Measurements from ENCODE around the gene GREB1.

The GREB1 gene

DNA sequence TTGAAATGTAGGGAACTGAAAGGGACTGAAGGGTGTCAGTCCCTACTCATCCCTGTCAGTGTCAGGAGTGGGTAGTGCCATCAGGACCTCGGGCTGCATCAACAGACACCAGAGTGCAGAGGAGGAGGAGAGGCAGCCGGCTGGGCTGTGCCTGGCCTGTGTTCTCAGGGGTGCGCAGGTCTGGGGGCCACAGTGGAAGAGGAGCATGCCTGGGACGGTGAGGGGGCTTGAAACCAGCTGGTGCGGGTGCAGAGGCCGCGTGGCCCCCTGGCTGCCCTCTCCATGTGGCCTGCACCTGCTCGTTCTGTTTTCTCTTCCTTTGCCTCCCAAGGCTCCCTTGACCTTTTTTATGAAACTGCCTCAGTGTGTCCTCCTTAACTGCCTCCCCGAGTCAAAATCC is 94.8 kb downstream of the GREB1 start:
- no peak for DNase-seq (ENCODE audit: extremely low spot score, insufficient read length, low read depth)
- FAIRE-seq, result no peak

DNA sequence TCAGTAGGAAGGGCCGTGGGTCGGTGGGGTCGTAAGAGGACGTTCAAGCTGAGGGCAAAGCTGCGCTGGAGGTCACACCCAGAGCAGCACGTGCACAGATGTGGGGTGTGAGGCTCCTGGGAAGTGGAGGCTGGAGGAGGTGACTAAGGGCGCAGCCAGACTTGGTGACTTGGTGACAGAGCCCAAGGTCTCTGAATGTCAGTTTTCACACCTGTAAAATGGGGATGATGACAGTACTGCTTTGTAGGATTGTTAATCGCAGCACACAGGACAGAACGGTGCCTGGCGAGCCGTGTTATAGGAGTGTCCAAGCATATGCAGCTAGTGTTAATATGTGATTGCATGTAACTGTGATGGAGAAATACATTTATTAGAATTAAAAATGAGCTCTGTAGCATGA is 95.4 kb downstream of the GREB1 start:
- DNase-seq (ENCODE audit: extremely low spot score, insufficient read length, low read depth) (no peak), FAIRE-seq (no peak)

DNA sequence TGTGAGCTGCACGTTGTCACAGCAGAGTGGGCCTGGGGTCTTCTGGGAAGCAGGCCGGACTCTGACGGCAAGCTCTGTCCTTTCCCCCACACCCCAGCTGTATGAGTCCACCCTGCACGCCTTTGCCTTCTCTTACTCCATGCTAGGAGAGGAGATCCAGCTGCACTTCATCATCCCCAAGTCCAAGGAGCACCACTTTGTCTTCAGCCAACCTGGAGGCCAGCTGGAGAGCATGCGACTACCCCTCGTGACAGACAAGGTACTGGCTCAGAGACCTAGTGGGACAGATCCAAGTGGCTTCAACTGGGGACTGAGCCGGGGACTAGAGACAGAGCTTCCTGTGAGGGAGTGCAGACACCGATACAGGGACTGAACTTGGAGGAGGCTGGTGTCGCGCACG is 96.0 kb downstream of the GREB1 start:
- DNase-seq (ENCODE audit: extremely low spot score, insufficient read length, low read depth), result no peak
- FAIRE-seq, result no peak

GRCh38 chr2:11630855-11631254 is 97.0 kb downstream of the GREB1 start:
- no peak for FAIRE-seq

GRCh38 chr2:11631462-11631861 is 97.6 kb downstream of the GREB1 start:
- DNase-seq (ENCODE audit: extremely low spot score, insufficient read length, low read depth), result no peak
- FAIRE-seq, result no peak

More at GRCh38 chr2:11630855-11631254, 97.0 kb downstream of the GREB1 start:
- no peak for DNase-seq (ENCODE audit: extremely low spot score, insufficient read length, low read depth)

- DNase-seq (ENCODE audit: extremely low spot score, insufficient read length, low read depth) (no peak), FAIRE-seq (no peak)
Measured at GRCh38 chr2:11633923-11634478, 100.2 kb downstream of the GREB1 start.

GRCh38 chr2:11634584-11634983 is 100.7 kb downstream of the GREB1 start:
- FAIRE-seq (no peak), DNase-seq (ENCODE audit: extremely low spot score, insufficient read length, low read depth) (no peak)

DNA sequence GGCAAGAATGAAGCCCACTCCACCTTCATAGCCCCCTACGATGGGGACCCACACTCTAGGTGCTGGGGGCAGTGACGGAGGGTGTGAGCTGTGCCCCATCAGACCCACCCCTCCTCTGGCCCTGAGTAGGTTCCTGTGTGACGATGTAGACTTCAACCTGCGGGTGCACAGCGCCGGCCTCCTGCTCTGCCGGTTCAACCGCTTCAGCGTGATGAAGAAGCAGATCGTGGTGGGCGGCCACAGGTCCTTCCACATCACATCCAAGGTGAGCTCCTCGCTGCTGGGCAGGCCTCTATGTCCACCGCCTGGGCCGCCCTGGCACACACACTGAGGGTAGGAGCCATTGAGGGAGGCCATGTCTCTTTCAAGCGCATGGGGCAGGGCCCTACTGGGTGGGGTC is 101.3 kb downstream of the GREB1 start:
- FAIRE-seq, result no peak
- no peak for DNase-seq (ENCODE audit: extremely low spot score, insufficient read length, low read depth)

DNA sequence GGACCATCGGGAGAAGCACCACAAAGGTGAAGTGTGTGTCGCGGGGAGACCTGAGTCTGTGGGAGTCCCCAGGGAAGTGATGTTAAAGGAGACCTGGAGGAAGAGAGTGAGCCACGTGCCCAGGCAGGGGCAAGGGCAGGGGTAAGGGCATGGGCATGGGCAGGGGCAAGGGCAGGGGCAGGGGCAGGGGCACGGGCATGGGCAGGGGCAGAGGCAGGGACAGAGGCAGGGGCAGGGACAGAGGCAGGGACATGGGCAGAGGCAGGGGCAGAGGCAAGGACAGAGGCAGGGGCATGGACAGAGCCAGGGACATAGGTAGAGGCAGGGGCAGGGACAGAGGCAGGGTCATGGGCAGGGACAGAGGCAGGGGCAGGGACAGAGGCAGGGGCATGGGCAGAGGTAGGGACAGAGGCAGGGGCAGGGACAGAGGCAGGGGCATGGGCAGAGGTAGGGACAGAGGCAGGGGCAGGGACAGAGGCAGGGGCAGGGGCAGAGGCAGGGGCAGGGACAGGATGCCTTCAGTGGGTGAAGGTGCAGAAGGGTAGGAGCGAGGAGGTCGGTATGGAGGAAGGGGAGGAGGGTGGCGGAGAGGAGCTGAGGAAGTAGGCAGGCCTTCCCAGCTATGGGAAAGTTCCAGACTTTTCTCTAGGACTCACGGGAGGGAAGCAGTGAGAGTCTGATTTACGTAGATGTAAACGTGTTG is 102.9 kb downstream of the GREB1 start:
- FAIRE-seq, result no peak
- no peak for DNase-seq (ENCODE audit: extremely low spot score, insufficient read length, low read depth)

GRCh38 chr2:11637546-11637945 is 103.7 kb downstream of the GREB1 start:
- DNase-seq (ENCODE audit: extremely low spot score, insufficient read length, low read depth) (no peak), FAIRE-seq (no peak)

DNA sequence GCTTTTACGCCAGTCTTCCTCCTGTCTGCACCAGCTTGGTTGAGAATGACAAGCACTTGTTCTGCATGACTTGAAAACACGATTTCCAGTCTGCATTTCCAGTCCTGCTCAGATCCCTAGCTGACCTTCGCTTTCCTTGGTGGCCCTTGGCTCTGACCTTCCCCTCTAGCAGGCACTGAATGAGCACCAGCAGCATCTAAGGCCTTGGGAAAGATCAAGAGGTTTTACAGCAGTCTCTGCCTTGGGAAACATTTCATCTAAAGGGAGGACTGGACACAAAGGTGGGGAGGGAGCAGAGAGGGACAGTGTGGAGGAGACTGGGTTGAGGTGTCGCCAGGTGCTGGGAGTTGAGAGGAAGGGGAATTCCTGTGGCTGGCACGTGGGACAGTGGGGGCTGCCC is 105.7 kb downstream of the GREB1 start:
- no peak for FAIRE-seq

DNA sequence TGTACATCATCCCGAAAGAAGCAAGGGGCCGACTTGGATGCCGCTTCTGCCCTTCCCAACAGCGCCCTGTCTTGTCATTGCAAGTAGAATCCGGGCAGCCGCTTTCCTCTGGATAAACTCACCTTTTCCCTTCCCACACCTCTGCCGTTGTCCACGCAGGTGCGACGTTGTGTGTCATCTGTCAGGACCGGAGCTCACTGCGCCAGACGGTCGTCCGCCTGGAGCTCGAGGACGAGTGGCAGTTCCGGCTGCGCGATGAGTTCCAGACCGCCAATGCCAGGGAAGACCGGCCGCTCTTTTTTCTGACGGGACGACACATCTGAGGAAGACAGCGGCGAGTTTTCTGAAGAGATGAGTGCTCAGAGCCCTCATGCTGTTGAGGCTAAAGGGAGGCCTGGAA is 106.3 kb downstream of the GREB1 start:
- no peak for FAIRE-seq
- DNase-seq (ENCODE audit: extremely low spot score, insufficient read length, low read depth), result no peak

More for the DNA sequence above, 105.7 kb downstream of the GREB1 start:
- DNase-seq (ENCODE audit: extremely low spot score, insufficient read length, low read depth), result no peak

GRCh38 chr2:11642972-11643371 is 109.1 kb downstream of the GREB1 start:
- DNase-seq (ENCODE audit: extremely low spot score, insufficient read length, low read depth) (no peak), FAIRE-seq (no peak)

DNA sequence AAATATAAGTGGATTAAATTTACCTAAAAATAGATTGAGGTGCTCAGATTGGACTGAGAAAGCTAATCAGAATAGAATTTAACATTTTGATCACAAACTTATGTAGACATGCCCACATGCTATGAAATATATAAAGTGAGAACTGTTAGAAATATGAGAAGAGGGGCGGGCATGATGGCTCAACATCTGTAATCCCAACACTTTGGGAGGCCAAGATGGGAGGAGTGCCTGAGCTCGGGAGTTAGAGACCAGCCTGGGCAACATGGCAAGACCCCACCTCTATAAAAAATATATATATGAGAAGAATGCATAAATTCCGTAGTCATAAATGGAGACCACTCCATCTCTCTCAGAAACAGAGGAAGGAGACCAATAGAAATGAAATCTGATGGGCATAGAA is 110.4 kb downstream of the GREB1 start:
- FAIRE-seq (no peak), DNase-seq (ENCODE audit: extremely low spot score, insufficient read length, low read depth) (no peak)

GRCh38 chr2:11646530-11646929 is 112.7 kb downstream of the GREB1 start:
- DNase-seq (ENCODE audit: extremely low spot score, insufficient read length, low read depth), result no peak
- FAIRE-seq, result no peak

GRCh38 chr2:11647834-11648600 is 114.2 kb downstream of the GREB1 start:
- DNase-seq (ENCODE audit: extremely low spot score, insufficient read length, low read depth), result no peak
- no peak for FAIRE-seq

DNA sequence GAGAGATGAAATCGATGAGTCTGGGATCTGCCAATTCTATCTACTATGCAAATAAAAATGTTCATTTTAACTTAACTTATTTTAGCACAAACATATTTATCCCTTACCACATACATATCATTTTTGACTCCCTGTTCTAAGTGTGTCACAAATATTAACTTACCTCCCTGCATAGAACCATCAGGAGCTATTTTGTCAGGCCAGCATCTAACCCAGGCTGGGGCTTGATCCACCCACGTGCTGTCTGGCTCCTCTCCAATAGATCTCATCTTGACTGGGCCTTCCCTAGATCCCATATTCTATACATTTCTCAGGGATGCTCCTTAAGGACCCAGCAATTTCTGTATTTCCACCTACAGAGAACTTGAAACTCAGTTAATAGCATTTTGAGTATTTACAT is 115.2 kb downstream of the GREB1 start:
- DNase-seq (ENCODE audit: extremely low spot score, insufficient read length, low read depth) (no peak), FAIRE-seq (no peak)

- FAIRE-seq (no peak), DNase-seq (ENCODE audit: extremely low spot score, insufficient read length, low read depth) (no peak)
Measured at GRCh38 chr2:11651856-11652548, 118.2 kb downstream of the GREB1 start.

GRCh38 chr2:11652553-11652952 is 118.7 kb downstream of the GREB1 start:
- FAIRE-seq, result no peak
- no peak for DNase-seq (ENCODE audit: extremely low spot score, insufficient read length, low read depth)

GRCh38 chr2:11655495-11655894 is 121.7 kb downstream of the GREB1 start:
- FAIRE-seq (no peak), DNase-seq (ENCODE audit: extremely low spot score, insufficient read length, low read depth) (no peak)

DNA sequence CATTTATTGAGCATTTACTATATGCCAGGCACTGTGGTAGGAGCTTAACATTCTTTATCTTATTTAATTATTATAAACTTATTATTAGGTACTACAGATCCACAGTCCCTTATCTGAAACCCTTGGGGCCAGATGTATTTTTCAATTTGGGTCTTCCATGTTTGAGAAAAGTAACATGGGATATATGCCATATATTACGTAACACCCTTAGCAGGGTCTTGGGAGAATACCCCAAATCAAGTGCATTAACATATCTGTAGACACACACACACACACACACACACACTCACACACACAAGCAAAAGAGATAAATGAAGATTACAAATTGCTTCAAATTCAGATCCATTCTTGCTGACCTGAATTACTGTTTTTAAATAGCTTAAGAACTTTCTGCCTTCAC is 122.4 kb downstream of the GREB1 start:
- no peak for FAIRE-seq
- DNase-seq (ENCODE audit: extremely low spot score, insufficient read length, low read depth), result no peak

All from GM18507 (cell line).